Tibial artery (tissue), 4 donors: ENCODE data around the gene ELF3.
"Not testable (repeated sequence)": the region's sequence is repeated elsewhere in the genome, so short reads cannot be mapped to it uniquely, and the experiment has no call there.

ENCODE experiments used
- DNase-seq, 2 donors: peaks; one replicate each; pipeline ENCODE4 v3.0.0-alpha.2; 2019
- H3K27ac ChIP-seq, 2 donors: fragments of 200-600 bp; sonication (generic) in 1 of 2; 1 replicate in 1 of 2; 2 replicates in 1 of 2; pipeline ENCODE4 v1.5.1; 2018 to 2019; ENCODE audit warnings: mild to moderate bottlenecking in 1 of 2
- H3K27me3 ChIP-seq, 2 donors: fragments of 200-600 bp; sonication (generic) in 1 of 2; one replicate each; pipeline versions ENCODE4 v1.5.1 to v1.6.0; 2016 to 2019
- H3K36me3 ChIP-seq, 3 donors: fragments of 200-600 bp; sonication (generic) in 2 of 3; one replicate each; pipeline ENCODE4 v1.5.1; 2016 to 2019; ENCODE audit warnings: mild to moderate bottlenecking in 2 of 3
- H3K4me1 ChIP-seq, 4 donors: fragments of 200-600 bp; sonication (generic) in 2 of 4; 1 replicate in 3 of 4; 2 replicates in 1 of 4; pipeline ENCODE4 v1.5.1; 2016 to 2019
- H3K4me3 ChIP-seq, 2 donors: fragments of 200-600 bp; sonication (generic) in 1 of 2; 1 replicate in 1 of 2; 2 replicates in 1 of 2; pipeline ENCODE4 v1.5.1; 2018 to 2019; ENCODE audit warnings: mild to moderate bottlenecking in 2 of 2
- H3K9me3 ChIP-seq, 3 donors: fragments of 200-600 bp; sonication (generic) in 1 of 3; one replicate each; pipeline ENCODE4 v1.5.1; 2016 to 2019
- intact Hi-C: fragments of 100-400 bp; cut with DNase I; formaldehyde crosslinking; loops from one replicate; pipeline ENCODE4 v1.15.0; 2023; ENCODE audit warnings: low total_unique reads
- TF ChIP-seq, protein P1 (sequence below), 2 experiments: fragments of 200-600 bp in 1 of 2; fragments of 450-650 bp in 1 of 2; IDR thresholded peaks; one replicate each; pipeline ENCODE4 v1.5.1; 2017 to 2019; ENCODE audit warnings: antibody characterized with exemption in 2 of 2, mild to moderate bottlenecking in 1 of 2, moderate library complexity in 1 of 2

Gene ELF3

GRCh38 chr1:202010180-202011015, at the start of gene ELF3:
TSS of gene ELF3 (plus strand) at chr1:202010587. CDS start at chr1:202011137, 550 bp downstream.
- TF ChIP-seq, protein P1, sequence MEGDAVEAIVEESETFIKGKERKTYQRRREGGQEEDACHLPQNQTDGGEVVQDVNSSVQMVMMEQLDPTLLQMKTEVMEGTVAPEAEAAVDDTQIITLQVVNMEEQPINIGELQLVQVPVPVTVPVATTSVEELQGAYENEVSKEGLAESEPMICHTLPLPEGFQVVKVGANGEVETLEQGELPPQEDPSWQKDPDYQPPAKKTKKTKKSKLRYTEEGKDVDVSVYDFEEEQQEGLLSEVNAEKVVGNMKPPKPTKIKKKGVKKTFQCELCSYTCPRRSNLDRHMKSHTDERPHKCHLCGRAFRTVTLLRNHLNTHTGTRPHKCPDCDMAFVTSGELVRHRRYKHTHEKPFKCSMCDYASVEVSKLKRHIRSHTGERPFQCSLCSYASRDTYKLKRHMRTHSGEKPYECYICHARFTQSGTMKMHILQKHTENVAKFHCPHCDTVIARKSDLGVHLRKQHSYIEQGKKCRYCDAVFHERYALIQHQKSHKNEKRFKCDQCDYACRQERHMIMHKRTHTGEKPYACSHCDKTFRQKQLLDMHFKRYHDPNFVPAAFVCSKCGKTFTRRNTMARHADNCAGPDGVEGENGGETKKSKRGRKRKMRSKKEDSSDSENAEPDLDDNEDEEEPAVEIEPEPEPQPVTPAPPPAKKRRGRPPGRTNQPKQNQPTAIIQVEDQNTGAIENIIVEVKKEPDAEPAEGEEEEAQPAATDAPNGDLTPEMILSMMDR (IDR thresholded peaks at IDR 0.05), result no peak
- Histone ChIP-seq H3K4me3 (no peak within 1 kb of the TSS), H3K27ac (no peak within 1 kb of the TSS), H3K36me3 (peaks cover 4 to 52% (median 13%) of the 10 kb centered on the region in 3 donors), H3K9me3 (no peaks in the 10 kb centered on the region), H3K4me1 (peaks cover 0 to 6% (median 0%) of the 10 kb centered on the region in 4 donors), H3K27me3 (no peaks in the 10 kb centered on the region)
- intact Hi-C loops, result loop anchor here (2.0 to 5.0 kb wide), 2 partner anchors 107 to 124 kb away; no protein-coding TSS in a partner anchor
- DNase-seq, result no peak

DNA sequence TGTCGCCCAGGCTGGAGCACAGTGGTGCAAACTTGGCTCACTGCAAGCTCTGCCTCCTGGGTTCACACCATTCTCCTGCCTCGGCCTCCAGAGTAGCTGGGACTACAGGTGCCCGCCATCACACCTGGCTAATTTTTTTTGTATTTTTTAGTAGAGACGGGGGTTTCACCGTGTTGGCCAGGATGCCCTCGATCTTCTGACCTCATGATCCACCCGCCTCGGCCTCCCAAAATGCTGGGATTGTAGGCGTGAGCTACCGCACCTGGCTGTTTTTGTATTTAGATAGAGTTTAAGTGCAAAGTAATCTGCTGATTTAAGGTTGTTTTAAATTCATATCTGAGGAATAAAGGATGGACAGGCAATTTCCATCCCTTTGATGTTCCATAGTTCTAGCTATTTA, 48.0 kb upstream of the ELF3 start:
- H3K36me3 ChIP-seq, result peaks cover 65 to 89% (median 77%) of the 10 kb centered on the region in 3 donors
- intact Hi-C loops, H3K4me3 ChIP-seq: not testable (repeated sequence)

GRCh38 chr1:201964261-201964660, 46.1 kb upstream of the ELF3 start:
- Histone ChIP-seq H3K27ac (no peak overlapping the region), H3K27me3 (no peaks in the 10 kb centered on the region), H3K4me1 (peaks cover 0 to 4% (median 0%) of the 10 kb centered on the region in 4 donors), H3K36me3 (peaks cover 62 to 91% (median 63%) of the 10 kb centered on the region in 3 donors), H3K4me3 (no peak overlapping the region), H3K9me3 (no peaks in the 10 kb centered on the region)
- TF ChIP-seq, protein P1 (IDR thresholded peaks at IDR 0.05), result no peak
- intact Hi-C loops, result no loop called here
- DNase-seq, result no peak

More for the DNA sequence above, 48.0 kb upstream of the ELF3 start:
- DNase-seq, H3K27ac ChIP-seq, H3K27me3 ChIP-seq, H3K9me3 ChIP-seq, H3K4me1 ChIP-seq: not testable (repeated sequence)

DNA sequence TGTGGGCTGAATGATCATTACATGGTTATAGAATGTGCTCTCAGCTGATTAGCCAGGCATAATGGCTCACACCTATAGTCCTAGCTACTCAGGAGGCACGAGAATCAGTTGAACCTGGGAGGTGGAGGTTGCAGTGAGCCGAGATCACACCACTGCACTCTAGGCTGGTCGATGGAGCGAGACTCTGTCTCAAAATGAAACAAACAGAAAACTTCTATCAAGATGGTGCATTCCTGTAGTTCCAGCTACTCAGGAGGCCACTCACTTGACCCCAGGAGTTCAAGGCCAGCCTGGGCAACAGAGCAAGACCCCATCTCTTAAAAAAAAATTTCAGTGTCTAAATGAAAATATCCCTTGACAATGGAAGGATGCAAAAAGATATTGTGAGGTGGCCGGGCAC, 44.2 kb upstream of the ELF3 start:
- intact Hi-C loops, result no loop called here
- Histone ChIP-seq H3K27ac (no peak overlapping the region), H3K4me1 (peaks cover 0 to 8% (median 0%) of the 10 kb centered on the region in 4 donors), H3K27me3 (no peaks in the 10 kb centered on the region), H3K36me3 (peaks cover 70 to 92% (median 77%) of the 10 kb centered on the region in 3 donors), H3K9me3 (no peaks in the 10 kb centered on the region), H3K4me3 (no peak overlapping the region)
- TF ChIP-seq, protein P1 (IDR thresholded peaks at IDR 0.05), result no peak
- no peak for DNase-seq

GRCh38 chr1:201968202-201968925, 42.0 kb upstream of the ELF3 start:
- intact Hi-C loops, result no loop called here
- no peaks in the 10 kb centered on the region for H3K9me3 ChIP-seq
- H3K27me3 ChIP-seq, result no peaks in the 10 kb centered on the region
- peaks cover 48 to 70% (median 56%) of the 10 kb centered on the region in 3 donors for H3K36me3 ChIP-seq
- no peak overlapping the region for H3K4me3 ChIP-seq
- no peak for DNase-seq
- TF ChIP-seq, protein P1 (IDR thresholded peaks at IDR 0.05), result no peak
- H3K4me1 ChIP-seq, result peaks cover 0 to 19% (median 6%) of the 10 kb centered on the region in 4 donors
- H3K27ac ChIP-seq, result no peak overlapping the region
